SK-N-SH (cell line): Measurements from ENCODE around the gene CD38. TPM values are rescaled to one million over a fixed set of nuclear protein-coding genes. Genes with fewer than 3 reads are reported as not detected.

Experiments
- CTCF ChIA-PET: fragments of 300-600, 350-600 bp; formaldehyde crosslinking; extraction: SDS; loops from one replicate; lab custom pipeline; 2021; lab: Yijun Ruan, JAX
- POLR2A ChIA-PET: fragments of 350-600 bp; sonication (Branson Sonifier 250); formaldehyde crosslinking; extraction: SDS; loops from one replicate; lab custom pipeline; 2020; ENCODE audit warnings: antibody characterized with exemption, inconsistent platforms; lab: Yijun Ruan, JAX
- DNase-seq: peaks from one replicate; pipeline ENCODE4 v3.0.0; 2012
- H2AFZ ChIP-seq: fragments of 200-600 bp; sonication (generic); 2 replicates; pipeline ENCODE4 v1.8.1; 2016; ENCODE audit warnings: antibody characterized with exemption, mild to moderate bottlenecking, low read depth
- H3F3A ChIP-seq: fragments of 200-600 bp; sonication (generic); replicated peaks from 2 replicates; pipeline ENCODE3; 2016; ENCODE audit warnings: antibody characterized with exemption, mild to moderate bottlenecking; ENCODE audit not compliant: insufficient read depth
- H3K27ac ChIP-seq, 2 experiments: fragments of 200-500 bp in 1 of 2; fragments of 200-600 bp in 1 of 2; sonication (Bioruptor generic) in 1 of 2; sonication (generic), shearing (Covaris generic) in 1 of 2; 2 replicates each; pipeline versions ENCODE4 v1.5.1 to v1.6.1; 2014 to 2016; ENCODE audit warnings: low read depth in 2 of 2, inconsistent platforms in 1 of 2, low read length in 1 of 2, mild to moderate bottlenecking in 1 of 2, mixed read lengths in 1 of 2
- H3K27me3 ChIP-seq: fragments of 200-600 bp; sonication (generic), shearing (Covaris generic); 2 replicates; pipeline ENCODE4 v1.6.1; 2016; ENCODE audit warnings: mixed run types; ENCODE audit not compliant: insufficient read depth
- H3K36me3 ChIP-seq, 2 experiments: fragments of 200-500 bp in 1 of 2; fragments of 200-600 bp in 1 of 2; sonication (Bioruptor generic) in 1 of 2; sonication (generic) in 1 of 2; replicated peaks in 1 of 2; 2 replicates each; pipeline versions ENCODE3 to v1.5.1; 2014 to 2016; ENCODE audit warnings: low read length in 1 of 2, mild to moderate bottlenecking in 1 of 2; ENCODE audit not compliant: insufficient read depth in 2 of 2, control insufficient read depth in 1 of 2
- H3K4me1 ChIP-seq, 2 experiments: fragments of 200-500 bp in 1 of 2; fragments of 200-600 bp in 1 of 2; sonication (Bioruptor generic) in 1 of 2; sonication (generic), shearing (Covaris generic) in 1 of 2; 2 replicates each; pipeline versions ENCODE4 v1.5.1 to v1.6.1; 2014 to 2016; ENCODE audit warnings: low read depth in 1 of 2, low read length in 1 of 2, mixed run types in 1 of 2; ENCODE audit not compliant: insufficient read depth in 2 of 2, control insufficient read depth in 1 of 2
- H3K4me2 ChIP-seq: fragments of 200-600 bp; sonication (generic), shearing (Covaris generic); 2 replicates; pipeline ENCODE4 v1.6.1; 2017; ENCODE audit warnings: mixed run types
- H3K4me3 ChIP-seq, 2 experiments: fragments of 200-500 bp in 1 of 2; fragments of 200-600 bp in 1 of 2; sonication (Bioruptor generic) in 1 of 2; sonication (generic), shearing (Covaris generic) in 1 of 2; 2 replicates each; pipeline versions ENCODE4 v1.5.1 to v1.8.1; 2014 to 2016; ENCODE audit warnings: low read depth in 2 of 2, inconsistent platforms in 1 of 2, low read length in 1 of 2, mild to moderate bottlenecking in 1 of 2, mixed read lengths in 1 of 2, moderate library complexity in 1 of 2
- H3K79me2 ChIP-seq: fragments of 200-600 bp; sonication (generic); 2 replicates; pipeline ENCODE4 v1.8.1; 2017; ENCODE audit warnings: mild to moderate bottlenecking; ENCODE audit not compliant: insufficient read depth
- H3K9ac ChIP-seq: fragments of 200-600 bp; sonication (generic); 2 replicates; pipeline ENCODE4 v1.6.1; 2017; ENCODE audit warnings: mixed run types
- H3K9me2 ChIP-seq: fragments of 200-600 bp; sonication (generic); 2 replicates; pipeline ENCODE4 v1.6.1; 2017; ENCODE audit warnings: mixed run types
- H3K9me3 ChIP-seq: fragments of 200-600 bp; sonication (generic); 2 replicates; pipeline ENCODE4 v1.6.1; 2017; ENCODE audit warnings: mixed run types, mild to moderate bottlenecking, moderate library complexity
- H4K20me1 ChIP-seq: fragments of 200-600 bp; sonication (generic); 2 replicates; pipeline ENCODE4 v1.6.1; 2017; ENCODE audit warnings: mild to moderate bottlenecking, mixed run types; ENCODE audit not compliant: insufficient read depth
- CHD2 ChIP-seq: fragments of 150-350 bp; IDR thresholded peaks from 2 replicates; pipeline ENCODE4 v1.6.1; 2018; ENCODE audit warnings: low read length; ENCODE audit not compliant: partially characterized antibody
- ELF1 ChIP-seq: IDR thresholded peaks from 2 replicates; pipeline ENCODE4 v1.4.0; 2012
- EP300 ChIP-seq, 2 experiments: IDR thresholded peaks; 2 replicates each; pipeline versions ENCODE4 v1.4.0 to v1.6.1; 2012; ENCODE audit warnings: borderline replicate concordance in 1 of 2, low read depth in 1 of 2, low read length in 1 of 2
- FOXM1 ChIP-seq: IDR thresholded peaks from 2 replicates; pipeline ENCODE4 v1.4.0; 2012; ENCODE audit warnings: low read depth, mild to moderate bottlenecking
- NFIC ChIP-seq: IDR thresholded peaks from 2 replicates; pipeline ENCODE4 v1.4.0; 2012; ENCODE audit warnings: borderline replicate concordance
- NRF1 ChIP-seq: IDR thresholded peaks from 2 replicates; pipeline ENCODE4 v1.6.1; 2012; ENCODE audit warnings: low read depth, mild to moderate bottlenecking, low read length
- RAD21 ChIP-seq: IDR thresholded peaks from 2 replicates; pipeline ENCODE4 v1.6.1; 2012; ENCODE audit warnings: mild to moderate bottlenecking, low read length
- RCOR1 ChIP-seq: fragments of 150-350 bp; IDR thresholded peaks from 2 replicates; pipeline ENCODE4 v1.6.1; 2017; ENCODE audit warnings: antibody characterized with exemption, low read length
- SIN3A ChIP-seq: IDR thresholded peaks from 2 replicates; pipeline ENCODE4 v1.6.1; 2012; ENCODE audit warnings: low read depth, mild to moderate bottlenecking, low read length, moderate library complexity, borderline replicate concordance
- TAF1 ChIP-seq: IDR thresholded peaks from 2 replicates; pipeline ENCODE4 v1.6.1; 2012; ENCODE audit warnings: low read depth, mild to moderate bottlenecking, low read length, moderate library complexity, borderline replicate concordance
- TCF12 ChIP-seq: IDR thresholded peaks from 2 replicates; pipeline ENCODE4 v1.4.0; 2012
- YY1 ChIP-seq: IDR thresholded peaks from 2 replicates; pipeline ENCODE4 v1.4.0; 2012; ENCODE audit warnings: low read depth, mild to moderate bottlenecking
- WGBS: methylation state at CpG from one replicate; pipeline ENCODE4 v1.1.6; 2017; ENCODE audit warnings: low lambda C conversion rate; 5-methylcytosine and 5-hydroxymethylcytosine counted together
- polyA plus RNA-seq, 3 experiments: library from polyadenylated mRNA; depleted of rRNA; stranded (reverse); fragments of >200 nt; gene quantifications; 2 replicates each; pipeline ENCODE4 v1.2.3, GENCODE V29; 2012
- TF ChIP-seq, protein P1 (sequence below): fragments of 200-600 bp; sonication (generic); IDR thresholded peaks from 2 replicates; pipeline ENCODE4 v1.6.1; 2017; ENCODE audit warnings: antibody characterized with exemption, mild to moderate bottlenecking, moderate library complexity
- TF ChIP-seq, protein P2 (sequence below): IDR thresholded peaks from 2 replicates; pipeline ENCODE4; 2012
- TF ChIP-seq, protein P3 (sequence below): IDR thresholded peaks from 2 replicates; pipeline ENCODE4 v1.6.1; 2012; ENCODE audit warnings: mild to moderate bottlenecking, low read depth, low read length, moderate library complexity
- TF ChIP-seq, protein P4 (sequence below): IDR thresholded peaks from 2 replicates; pipeline ENCODE4 v1.4.0; 2012; ENCODE audit warnings: low read depth

Gene CD38
- polyA plus RNA-seq, 1 of the 3 experiments (the other 2 are of a cell fraction) = 0.02 TPM

DNA sequence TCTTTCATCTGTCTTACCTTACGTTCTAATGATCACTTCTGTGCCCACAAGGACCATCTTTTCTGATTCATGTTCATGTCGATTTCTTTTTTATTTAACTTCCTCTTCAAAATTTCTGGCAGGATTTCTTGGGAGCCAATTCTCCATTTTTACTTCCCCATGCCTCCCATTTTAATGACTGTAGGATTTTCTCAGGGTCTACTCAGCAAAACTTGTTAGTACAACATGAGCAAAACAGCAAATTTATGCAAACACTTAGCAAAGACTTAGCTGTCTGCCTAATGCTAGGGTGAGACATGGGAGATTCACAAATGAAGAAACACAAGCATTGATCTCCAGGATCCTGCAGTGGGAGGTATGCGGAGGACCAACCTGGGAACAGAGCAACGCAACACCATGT, 5.5 kb downstream of the CD38 start:
- 46% methylated on average over 4 of the region's 4 CpGs for WGBS
- H3K79me2 ChIP-seq = no peaks in the 10 kb centered on the region
- no peaks in the 10 kb centered on the region for H3K36me3 ChIP-seq
- no peak overlapping the region for H3K4me2 ChIP-seq
- no peaks in the 10 kb centered on the region for H3K9me3 ChIP-seq
- CTCF ChIA-PET = interaction anchor here (5.4 kb wide), 1 partner anchor 22 kb away, joined by 26 read pairs; no protein-coding TSS in a partner anchor
- POLR2A ChIA-PET = no interaction called here
- H3K9ac ChIP-seq = no peak overlapping the region
- no peak overlapping the region for H2AFZ ChIP-seq
- H3K4me3 ChIP-seq = no peak overlapping the region
- no peaks in the 10 kb centered on the region for H3F3A ChIP-seq
- no peaks in the 10 kb centered on the region; the same call in 1 of the 2 replicates for H3K27me3 ChIP-seq
- no peaks in the 10 kb centered on the region for H4K20me1 ChIP-seq
- H3K9me2 ChIP-seq = no peaks in the 10 kb centered on the region
- H3K27ac ChIP-seq = no peak overlapping the region
- no peak for DNase-seq
- H3K4me1 ChIP-seq = peaks cover 0 to 7% of the 10 kb centered on the region in 2 experiments; a peak in 2 of 4 replicates
- TF ChIP-seq RCOR1 = no peak
- TF ChIP-seq, protein P1, sequence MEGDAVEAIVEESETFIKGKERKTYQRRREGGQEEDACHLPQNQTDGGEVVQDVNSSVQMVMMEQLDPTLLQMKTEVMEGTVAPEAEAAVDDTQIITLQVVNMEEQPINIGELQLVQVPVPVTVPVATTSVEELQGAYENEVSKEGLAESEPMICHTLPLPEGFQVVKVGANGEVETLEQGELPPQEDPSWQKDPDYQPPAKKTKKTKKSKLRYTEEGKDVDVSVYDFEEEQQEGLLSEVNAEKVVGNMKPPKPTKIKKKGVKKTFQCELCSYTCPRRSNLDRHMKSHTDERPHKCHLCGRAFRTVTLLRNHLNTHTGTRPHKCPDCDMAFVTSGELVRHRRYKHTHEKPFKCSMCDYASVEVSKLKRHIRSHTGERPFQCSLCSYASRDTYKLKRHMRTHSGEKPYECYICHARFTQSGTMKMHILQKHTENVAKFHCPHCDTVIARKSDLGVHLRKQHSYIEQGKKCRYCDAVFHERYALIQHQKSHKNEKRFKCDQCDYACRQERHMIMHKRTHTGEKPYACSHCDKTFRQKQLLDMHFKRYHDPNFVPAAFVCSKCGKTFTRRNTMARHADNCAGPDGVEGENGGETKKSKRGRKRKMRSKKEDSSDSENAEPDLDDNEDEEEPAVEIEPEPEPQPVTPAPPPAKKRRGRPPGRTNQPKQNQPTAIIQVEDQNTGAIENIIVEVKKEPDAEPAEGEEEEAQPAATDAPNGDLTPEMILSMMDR = no peak

DNA sequence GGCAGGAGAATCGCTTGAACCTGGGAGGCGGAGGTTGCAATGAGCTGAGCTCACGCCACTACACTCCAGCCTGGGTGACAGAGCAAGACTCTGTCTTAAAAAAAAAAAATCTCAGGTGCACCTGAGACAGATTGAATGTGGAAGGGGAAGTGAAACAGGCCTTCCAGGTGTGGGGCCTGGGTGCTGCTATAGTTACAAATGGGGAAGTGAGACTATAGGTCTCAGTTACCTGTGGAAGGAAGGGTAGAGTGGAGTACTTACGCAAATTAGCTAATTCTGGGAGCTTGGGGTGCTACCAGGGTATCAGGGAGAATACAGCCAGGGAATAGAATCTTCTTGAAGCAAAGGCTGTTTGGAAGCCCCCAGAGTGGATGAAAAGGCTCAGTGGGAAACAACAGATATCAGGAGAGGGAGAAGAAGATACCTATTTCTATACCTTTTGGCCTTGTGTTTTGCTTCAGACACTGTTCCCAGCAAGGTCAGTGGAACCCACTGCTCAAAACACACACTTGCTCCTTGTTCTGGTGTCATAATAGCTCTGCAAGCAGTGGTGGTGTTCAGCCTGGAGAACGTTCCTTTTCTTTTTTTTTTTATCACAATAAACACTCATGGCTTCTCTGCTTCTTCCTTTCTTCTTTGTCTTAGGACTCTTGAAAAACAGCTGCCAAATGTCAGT, 7.0 kb downstream of the CD38 start:
- WGBS = 79% methylated on average over 5 of the region's 5 CpGs
- POLR2A ChIA-PET = no interaction called here

More for the DNA sequence above, 7.0 kb downstream of the CD38 start:
- Histone ChIP-seq H3K4me2 (no peak overlapping the region), H3K27me3 (no peaks in the 10 kb centered on the region; the same call in 1 of the 2 replicates), H3K4me1 (no peaks in the 10 kb centered on the region), H3K9ac (no peak overlapping the region), H3F3A (no peaks in the 10 kb centered on the region), H3K27ac (no peak overlapping the region), H3K36me3 (no peaks in the 10 kb centered on the region), H3K9me3 (no peaks in the 10 kb centered on the region), H4K20me1 (no peaks in the 10 kb centered on the region), H3K9me2 (no peaks in the 10 kb centered on the region), H3K79me2 (no peaks in the 10 kb centered on the region), H3K4me3 (no peak overlapping the region), H2AFZ (no peak overlapping the region)
- DNase-seq = no peak
- CTCF ChIA-PET = interaction anchor here (0.8 to 5.4 kb wide), 2 partner anchors 20 to 98 kb away, joined by 3 to 26 read pairs; no protein-coding TSS in a partner anchor
- no peak for TF ChIP-seq ELF1
- no peak for TF ChIP-seq NRF1
- no peak for TF ChIP-seq EP300 (IDR thresholded peaks at IDR 0.05; ENCODE audit: borderline replicate concordance in 1 of 2, low read depth in 1 of 2, low read length in 1 of 2)
- no peak for TF ChIP-seq NFIC
- TF ChIP-seq TAF1 = no peak
- TF ChIP-seq TCF12 = no peak
- TF ChIP-seq CHD2 = no peak
- TF ChIP-seq, protein P2, sequence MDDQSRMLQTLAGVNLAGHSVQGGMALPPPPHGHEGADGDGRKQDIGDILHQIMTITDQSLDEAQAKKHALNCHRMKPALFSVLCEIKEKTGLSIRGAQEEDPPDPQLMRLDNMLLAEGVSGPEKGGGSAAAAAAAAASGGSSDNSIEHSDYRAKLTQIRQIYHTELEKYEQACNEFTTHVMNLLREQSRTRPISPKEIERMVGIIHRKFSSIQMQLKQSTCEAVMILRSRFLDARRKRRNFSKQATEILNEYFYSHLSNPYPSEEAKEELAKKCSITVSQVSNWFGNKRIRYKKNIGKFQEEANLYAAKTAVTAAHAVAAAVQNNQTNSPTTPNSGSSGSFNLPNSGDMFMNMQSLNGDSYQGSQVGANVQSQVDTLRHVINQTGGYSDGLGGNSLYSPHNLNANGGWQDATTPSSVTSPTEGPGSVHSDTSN = no peak
- TF ChIP-seq RAD21 = no peak
- TF ChIP-seq, protein P3, sequence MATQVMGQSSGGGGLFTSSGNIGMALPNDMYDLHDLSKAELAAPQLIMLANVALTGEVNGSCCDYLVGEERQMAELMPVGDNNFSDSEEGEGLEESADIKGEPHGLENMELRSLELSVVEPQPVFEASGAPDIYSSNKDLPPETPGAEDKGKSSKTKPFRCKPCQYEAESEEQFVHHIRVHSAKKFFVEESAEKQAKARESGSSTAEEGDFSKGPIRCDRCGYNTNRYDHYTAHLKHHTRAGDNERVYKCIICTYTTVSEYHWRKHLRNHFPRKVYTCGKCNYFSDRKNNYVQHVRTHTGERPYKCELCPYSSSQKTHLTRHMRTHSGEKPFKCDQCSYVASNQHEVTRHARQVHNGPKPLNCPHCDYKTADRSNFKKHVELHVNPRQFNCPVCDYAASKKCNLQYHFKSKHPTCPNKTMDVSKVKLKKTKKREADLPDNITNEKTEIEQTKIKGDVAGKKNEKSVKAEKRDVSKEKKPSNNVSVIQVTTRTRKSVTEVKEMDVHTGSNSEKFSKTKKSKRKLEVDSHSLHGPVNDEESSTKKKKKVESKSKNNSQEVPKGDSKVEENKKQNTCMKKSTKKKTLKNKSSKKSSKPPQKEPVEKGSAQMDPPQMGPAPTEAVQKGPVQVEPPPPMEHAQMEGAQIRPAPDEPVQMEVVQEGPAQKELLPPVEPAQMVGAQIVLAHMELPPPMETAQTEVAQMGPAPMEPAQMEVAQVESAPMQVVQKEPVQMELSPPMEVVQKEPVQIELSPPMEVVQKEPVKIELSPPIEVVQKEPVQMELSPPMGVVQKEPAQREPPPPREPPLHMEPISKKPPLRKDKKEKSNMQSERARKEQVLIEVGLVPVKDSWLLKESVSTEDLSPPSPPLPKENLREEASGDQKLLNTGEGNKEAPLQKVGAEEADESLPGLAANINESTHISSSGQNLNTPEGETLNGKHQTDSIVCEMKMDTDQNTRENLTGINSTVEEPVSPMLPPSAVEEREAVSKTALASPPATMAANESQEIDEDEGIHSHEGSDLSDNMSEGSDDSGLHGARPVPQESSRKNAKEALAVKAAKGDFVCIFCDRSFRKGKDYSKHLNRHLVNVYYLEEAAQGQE = no peak
- no peak for TF ChIP-seq YY1
- TF ChIP-seq SIN3A = no peak
- TF ChIP-seq FOXM1 = no peak
- TF ChIP-seq, protein P4, sequence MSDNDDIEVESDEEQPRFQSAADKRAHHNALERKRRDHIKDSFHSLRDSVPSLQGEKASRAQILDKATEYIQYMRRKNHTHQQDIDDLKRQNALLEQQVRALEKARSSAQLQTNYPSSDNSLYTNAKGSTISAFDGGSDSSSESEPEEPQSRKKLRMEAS = no peak
